Caco-2 (cell line): ENCODE results near the gene ANO8. TPM values are rescaled to one million over a fixed set of nuclear protein-coding genes. Genes with fewer than 3 reads are reported as not detected.

Experiments used
- BruUV-seq: library from RNA; stranded (reverse); fragments of 400-500 nt; replicated peaks from 2 replicates; lab custom pipeline; 2021; lab: Mats Ljungman, UMichigan
- CTCF ChIA-PET: fragments of 300-600 bp; sonication (Branson Sonifier 250); formaldehyde crosslinking; loops from one replicate; lab custom pipeline; 2022; ENCODE audit warnings: antibody characterized with exemption; lab: Charles Lee
- POLR2A ChIA-PET: fragments of 300-600 bp; sonication (Branson Sonifier 250); formaldehyde crosslinking; loops from one replicate; lab custom pipeline; 2022; ENCODE audit warnings: antibody characterized with exemption; lab: Charles Lee
- DNase-seq, 2 experiments: peaks; one replicate each; pipeline versions ENCODE4 v3.0.0 to v3.0.0-alpha.2; 2020 to 2022
- H3K27me3 ChIP-seq: replicated peaks from 2 replicates; pipeline ENCODE4 v1.6.0; 2011; ENCODE audit warnings: low read length; ENCODE audit not compliant: control insufficient read depth, insufficient read depth
- H3K36me3 ChIP-seq: 2 replicates; pipeline ENCODE4 v1.5.1; 2011; ENCODE audit warnings: low read length; ENCODE audit not compliant: control insufficient read depth, insufficient read depth
- H3K4me1 ChIP-seq: fragments of 250-450 bp; sonication (Bioruptor Pico); 2 replicates; pipeline ENCODE4 v1.5.1; 2020; ENCODE audit warnings: mild to moderate bottlenecking
- H3K4me3 ChIP-seq: 2 replicates; pipeline ENCODE4 v1.5.1; 2011; ENCODE audit warnings: low read depth, mild to moderate bottlenecking, control low read depth, low read length
- H3K9me3 ChIP-seq: fragments of 250-450 bp; sonication (Bioruptor Pico); 2 replicates; pipeline ENCODE4 v1.5.1; 2020; ENCODE audit warnings: mild to moderate bottlenecking, moderate library complexity
- H3K27ac Mint-ChIP-seq: one replicate; pipeline ENCODE4 v1.8.0; 2022; ENCODE audit warnings: mixed read lengths; ENCODE audit not compliant: unreplicated experiment
- H3K27me3 Mint-ChIP-seq: one replicate; pipeline ENCODE4 v1.8.0; 2022; ENCODE audit warnings: mixed read lengths; ENCODE audit not compliant: insufficient read depth, unreplicated experiment
- H3K36me3 Mint-ChIP-seq: one replicate; pipeline ENCODE4 v1.8.0; 2022; ENCODE audit warnings: mild to moderate bottlenecking, mixed read lengths; ENCODE audit not compliant: insufficient read depth, unreplicated experiment
- H3K4me1 Mint-ChIP-seq: one replicate; pipeline ENCODE4 v1.8.0; 2022; ENCODE audit warnings: low read depth, mixed read lengths; ENCODE audit not compliant: unreplicated experiment
- H3K4me3 Mint-ChIP-seq: one replicate; pipeline ENCODE4 v1.8.0; 2022; ENCODE audit warnings: mild to moderate bottlenecking, moderate library complexity, mixed read lengths; ENCODE audit not compliant: unreplicated experiment
- H3K9me3 Mint-ChIP-seq: one replicate; pipeline ENCODE4 v1.8.0; 2022; ENCODE audit warnings: mixed read lengths; ENCODE audit not compliant: unreplicated experiment
- intact Hi-C: fragments of 100-400 bp; cut with micrococcal nuclease; formaldehyde crosslinking; loops from one replicate; pipeline ENCODE4 v1.10.0; 2022; ENCODE audit not compliant: unreplicated experiment
- total RNA-seq: library from RNA; stranded (reverse); gene quantifications from 2 replicates; pipeline ENCODE4 v1.2.3, GENCODE V29; 2022
- TF ChIP-seq, protein P1 (sequence below), 2 experiments: fragments of 200-600 bp in 1 of 2; IDR thresholded peaks; 1 replicate in 1 of 2; 2 replicates in 1 of 2; pipeline versions ENCODE4 v1.5.1 to v1.8.0; 2011 to 2022; ENCODE audit warnings: antibody characterized with exemption in 1 of 2, control low read depth in 1 of 2, inconsistent platforms in 1 of 2, low read depth in 1 of 2, low read length in 1 of 2, mild to moderate bottlenecking in 1 of 2, moderate library complexity in 1 of 2; ENCODE audit not compliant: insufficient read depth in 1 of 2, severe bottlenecking in 1 of 2, unreplicated experiment in 1 of 2

ANO8 gene
- total RNA-seq, 1 experiment from 2014 or later = 11.5 TPM

DNA sequence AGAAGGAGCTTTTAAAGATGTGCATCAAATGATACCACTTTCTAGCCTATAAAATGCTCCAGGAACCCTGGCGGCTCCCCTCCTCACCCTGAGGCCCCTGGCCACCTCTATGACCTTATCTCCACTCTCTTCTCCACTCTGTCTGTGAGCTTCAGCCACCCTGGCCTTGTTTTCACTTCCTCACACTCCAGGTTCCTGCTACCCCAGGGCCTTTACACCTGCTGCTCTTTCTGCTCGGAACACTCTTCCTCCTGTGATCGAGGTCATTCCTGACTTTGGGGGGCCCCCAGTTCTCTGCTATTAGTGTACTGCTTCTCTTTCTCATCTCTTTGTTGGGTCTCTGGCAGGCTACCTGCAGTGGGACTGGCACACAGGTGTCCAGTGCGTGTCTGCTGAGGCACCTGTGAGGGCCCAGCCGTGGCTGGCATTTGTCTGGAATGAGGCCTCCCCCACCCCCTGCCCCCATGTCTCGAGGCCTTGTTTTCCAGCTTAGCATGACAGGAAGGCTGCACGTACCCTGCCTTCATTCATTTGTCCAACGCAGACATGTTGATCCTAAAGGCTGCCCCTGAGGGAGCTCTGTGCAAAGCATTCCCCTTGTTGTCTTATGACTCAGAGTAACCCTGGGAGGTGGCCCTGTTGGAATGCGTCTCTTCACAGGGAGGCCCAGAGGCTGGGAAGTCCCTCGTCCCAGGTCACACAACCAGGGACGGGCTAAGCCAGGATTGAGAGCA is 23.0 kb downstream of the ANO8 start:
- CTCF ChIA-PET = interaction anchor here (0.9 to 1.7 kb wide), 2 partner anchors 18 to 19 kb away, joined by 3 to 7 read pairs; no protein-coding TSS in a partner anchor
- peak; percentile 49 to 64 for DNase-seq

DNA sequence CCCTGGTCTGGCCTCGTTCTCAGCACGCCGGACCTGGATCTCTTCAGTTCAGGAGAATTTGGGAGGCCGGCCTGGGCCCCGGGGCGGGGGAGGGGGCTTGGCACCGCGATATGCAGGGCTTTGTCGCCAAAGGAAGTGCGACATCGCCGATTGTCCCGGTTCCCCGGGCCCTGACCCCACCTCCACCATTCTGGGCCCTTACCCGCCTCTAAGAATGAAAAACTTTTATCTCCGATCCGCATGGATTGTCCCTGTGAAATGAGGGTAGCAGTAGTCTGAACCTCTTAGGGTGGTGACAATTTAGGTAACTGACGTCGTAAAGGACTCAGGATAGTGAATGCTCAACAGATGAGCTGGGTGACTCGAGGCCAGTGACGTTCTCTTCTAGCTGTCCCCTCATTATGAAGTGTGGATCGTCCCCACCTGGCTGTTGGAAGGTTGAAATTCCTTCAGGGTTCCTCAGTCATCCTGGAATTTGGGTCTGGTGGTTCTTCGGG is 24.6 kb downstream of the ANO8 start:
- H3K9me3 Mint-ChIP-seq = no peaks in the 10 kb centered on the region
- no peaks in the 10 kb centered on the region for H3K27me3 Mint-ChIP-seq
- Histone ChIP-seq H3K27me3 (no peaks in the 10 kb centered on the region), H3K9me3 (no peaks in the 10 kb centered on the region), H3K36me3 (peaks cover 4% of the 10 kb centered on the region), H3K4me1 (peaks cover 23% of the 10 kb centered on the region), H3K4me3 (peak overlapping the region; percentile 54)
- H3K36me3 Mint-ChIP-seq = peaks cover 54% of the 10 kb centered on the region
- intact Hi-C loops = loop anchor here (2.0 kb wide), 1 partner anchor 27 kb away; the partner anchor contains the start of gene GTPBP3
- H3K4me1 Mint-ChIP-seq = peaks cover 20% of the 10 kb centered on the region
- CTCF ChIA-PET = interaction anchor here (0.6 to 1.9 kb wide), 3 partner anchors 18 to 109 kb away, joined by 3 to 13 read pairs (median 6); no protein-coding TSS in a partner anchor
- no TSS peak for BruUV-seq
- TF ChIP-seq, protein P1, sequence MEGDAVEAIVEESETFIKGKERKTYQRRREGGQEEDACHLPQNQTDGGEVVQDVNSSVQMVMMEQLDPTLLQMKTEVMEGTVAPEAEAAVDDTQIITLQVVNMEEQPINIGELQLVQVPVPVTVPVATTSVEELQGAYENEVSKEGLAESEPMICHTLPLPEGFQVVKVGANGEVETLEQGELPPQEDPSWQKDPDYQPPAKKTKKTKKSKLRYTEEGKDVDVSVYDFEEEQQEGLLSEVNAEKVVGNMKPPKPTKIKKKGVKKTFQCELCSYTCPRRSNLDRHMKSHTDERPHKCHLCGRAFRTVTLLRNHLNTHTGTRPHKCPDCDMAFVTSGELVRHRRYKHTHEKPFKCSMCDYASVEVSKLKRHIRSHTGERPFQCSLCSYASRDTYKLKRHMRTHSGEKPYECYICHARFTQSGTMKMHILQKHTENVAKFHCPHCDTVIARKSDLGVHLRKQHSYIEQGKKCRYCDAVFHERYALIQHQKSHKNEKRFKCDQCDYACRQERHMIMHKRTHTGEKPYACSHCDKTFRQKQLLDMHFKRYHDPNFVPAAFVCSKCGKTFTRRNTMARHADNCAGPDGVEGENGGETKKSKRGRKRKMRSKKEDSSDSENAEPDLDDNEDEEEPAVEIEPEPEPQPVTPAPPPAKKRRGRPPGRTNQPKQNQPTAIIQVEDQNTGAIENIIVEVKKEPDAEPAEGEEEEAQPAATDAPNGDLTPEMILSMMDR (IDR thresholded peaks at IDR 0.05; ENCODE audit: insufficient read depth in 1 of 2, low read depth in 1 of 2, low read length in 1 of 2, severe bottlenecking in 1 of 2, unreplicated experiment in 1 of 2) = no peak
- peak overlapping the region; percentile 93 for H3K4me3 Mint-ChIP-seq
- DNase-seq = no peak
- POLR2A ChIA-PET = interaction anchor here (1.0 to 2.0 kb wide), 4 partner anchors 11 to 43 kb away, joined by 4 to 17 read pairs (median 10); partner anchors contain the start of genes ANO8 and BABAM1
- H3K27ac Mint-ChIP-seq = peak overlapping the region; percentile 82

More for the DNA sequence above, 23.0 kb downstream of the ANO8 start:
- TF ChIP-seq, protein P1 (IDR thresholded peaks at IDR 0.05; ENCODE audit: insufficient read depth in 1 of 2, low read depth in 1 of 2, low read length in 1 of 2, severe bottlenecking in 1 of 2, unreplicated experiment in 1 of 2) = no peak
- POLR2A ChIA-PET = no interaction called here
- no TSS peak for BruUV-seq
- H3K36me3 ChIP-seq = peaks cover 6% of the 10 kb centered on the region
- H3K36me3 Mint-ChIP-seq = peaks cover 55% of the 10 kb centered on the region
- H3K4me1 Mint-ChIP-seq = peaks cover 20% of the 10 kb centered on the region
- H3K9me3 Mint-ChIP-seq = no peaks in the 10 kb centered on the region
- intact Hi-C loops = no loop called here
- peaks cover 23% of the 10 kb centered on the region for H3K4me1 ChIP-seq
- no peaks in the 10 kb centered on the region for H3K9me3 ChIP-seq
- H3K27me3 ChIP-seq = no peaks in the 10 kb centered on the region
- H3K4me3 ChIP-seq = no peak overlapping the region
- peak overlapping the region; percentile 53 for H3K4me3 Mint-ChIP-seq
- peak overlapping the region; percentile 84 for H3K27ac Mint-ChIP-seq
- no peaks in the 10 kb centered on the region for H3K27me3 Mint-ChIP-seq

DNA sequence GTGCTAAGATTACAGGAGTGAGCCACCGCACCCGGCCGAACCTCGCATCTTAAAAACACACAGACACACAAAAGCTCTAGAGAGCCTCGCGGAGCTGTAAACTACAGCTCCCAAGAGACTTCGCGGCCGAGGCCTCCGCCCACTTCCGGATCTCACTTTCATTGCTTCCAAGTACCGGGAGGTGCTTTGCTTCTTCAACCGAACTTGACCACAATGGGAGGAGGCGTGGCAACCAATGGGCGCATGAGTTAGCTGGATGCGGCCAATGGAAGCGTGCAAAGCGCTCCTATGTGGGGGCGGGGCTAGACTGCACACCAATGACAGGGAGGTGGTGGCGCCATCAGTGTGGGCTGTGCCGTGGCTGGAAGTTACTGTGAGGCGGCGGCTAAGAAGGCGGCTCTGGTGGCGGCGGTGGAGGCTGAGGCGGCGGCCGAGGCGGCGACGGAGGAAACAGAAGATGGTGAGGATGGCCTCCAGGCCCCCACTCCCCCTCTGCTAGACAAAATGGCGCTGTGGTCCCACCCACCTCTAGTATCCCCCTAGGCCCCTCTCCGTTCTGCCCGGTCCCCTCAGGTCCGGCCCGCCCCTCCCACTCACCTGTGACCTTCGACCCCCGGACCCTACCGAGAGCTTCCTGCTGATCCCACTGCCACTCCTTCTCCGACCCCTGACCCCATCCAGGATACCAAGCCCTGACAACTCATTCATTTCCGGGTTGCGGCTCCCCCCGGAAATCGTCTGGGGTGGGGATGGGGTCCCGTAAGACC is 25.3 kb downstream of the ANO8 start, which contains the start of gene DDA1:
DDA1 (plus strand) TSS at position 366 of the 767 bp plus-strand sequence; CDS start at position 458, 92 bp downstream.
- Mint-ChIP-seq H3K4me3 (peak within 1 kb of the TSS; percentile 93), H3K36me3 (peaks cover 53% of the 10 kb centered on the region), H3K9me3 (no peaks in the 10 kb centered on the region), H3K27me3 (no peaks in the 10 kb centered on the region), H3K27ac (peak within 1 kb of the TSS; percentile 82), H3K4me1 (peaks cover 20% of the 10 kb centered on the region)
- BruUV-seq = TSS peak; percentile 60
- Histone ChIP-seq H3K4me1 (peaks cover 23% of the 10 kb centered on the region), H3K36me3 (peaks cover 3% of the 10 kb centered on the region), H3K4me3 (peak within 1 kb of the TSS; percentile 54), H3K27me3 (no peaks in the 10 kb centered on the region), H3K9me3 (no peaks in the 10 kb centered on the region)
- peak; percentile 98 to 100 for DNase-seq
- TF ChIP-seq, protein P1 (IDR thresholded peaks at IDR 0.05; ENCODE audit: insufficient read depth in 1 of 2, low read depth in 1 of 2, low read length in 1 of 2, severe bottlenecking in 1 of 2, unreplicated experiment in 1 of 2) = no peak
- intact Hi-C loops = loop anchor here (2.0 kb wide), 1 partner anchor 27 kb away; the partner anchor contains the start of gene GTPBP3
- CTCF ChIA-PET = interaction anchor here (0.7 to 1.9 kb wide), 6 partner anchors 17 to 110 kb away, joined by 3 to 13 read pairs (median 4); partner anchors contain the start of gene ANO8
- POLR2A ChIA-PET = interaction anchor here (0.5 to 2.0 kb wide), 12 partner anchors 12 to 915 kb away, joined by 3 to 17 read pairs (median 5); partner anchors contain the start of genes ANO8, BABAM1, OCEL1 and USE1
